SW 1271 (cell line): ENCODE results near the gene DTX3.
"Not testable (repeated sequence)": the region's sequence is repeated elsewhere in the genome, so short reads cannot be mapped to it uniquely, and the experiment has no call there.

ENCODE experiments used
- DNase-seq, 2 experiments: peaks; one replicate each; lab custom pipeline; 2025; lab: John Stamatoyannopoulos, UW

Gene DTX3

GRCh38 chr12:57632073-57632957 is 27.7 kb downstream of the DTX3 start:
- no peak for DNase-seq

DNA sequence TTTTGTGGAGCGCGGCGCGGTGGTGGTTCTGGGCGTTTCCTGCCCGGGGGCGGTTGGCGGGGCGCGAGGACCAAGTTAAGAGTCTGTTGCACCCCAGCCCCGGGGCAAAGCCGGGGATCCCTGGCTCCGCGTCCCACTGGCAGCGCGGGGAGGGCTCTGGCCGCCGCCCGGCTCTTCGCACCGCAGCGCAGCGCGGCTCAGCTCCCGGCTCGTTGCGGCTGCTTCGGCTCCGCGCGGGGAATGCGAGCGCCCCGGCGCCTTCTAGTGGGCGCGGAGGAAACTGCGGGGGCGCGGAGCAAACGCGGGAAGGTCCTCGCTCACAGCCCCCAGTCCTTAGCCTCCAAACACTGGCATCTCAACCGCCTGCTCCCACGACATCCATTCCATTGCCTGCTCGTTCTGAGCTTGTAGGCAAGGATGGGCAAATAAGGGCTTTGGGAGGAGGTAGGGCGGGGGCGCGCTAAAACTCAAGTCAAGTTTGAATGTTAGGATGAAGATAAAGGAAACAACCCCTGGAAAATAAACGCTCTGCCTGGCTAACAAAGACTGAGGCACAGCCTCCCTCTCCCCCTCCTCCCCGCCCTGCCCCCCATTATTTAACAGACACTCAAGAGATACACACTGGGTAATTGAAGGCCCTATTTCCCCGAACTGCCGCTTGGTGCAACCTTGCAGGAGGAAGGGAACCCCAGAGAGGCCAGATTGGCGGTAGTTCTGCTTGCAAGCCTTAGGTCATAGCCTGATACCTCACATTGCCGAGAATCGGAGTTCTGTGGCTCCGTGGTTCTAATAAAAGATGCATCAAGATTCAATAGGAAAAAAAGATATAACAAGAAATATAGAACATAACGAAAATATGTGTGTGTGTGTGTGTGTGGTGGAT is 28.6 kb downstream of the DTX3 start, which contains the start of gene B4GALNT1:
B4GALNT1 (minus strand) TSS at position 244 of the 883 bp plus-strand sequence. CDS start 1,069 bp downstream, outside the sequence.
- DNase-seq, result peak in 1 of 2 experiments; percentile 63

GRCh38 chr12:57636731-57637130 is 32.1 kb downstream of the DTX3 start:
- not testable (repeated sequence) for DNase-seq

DNA sequence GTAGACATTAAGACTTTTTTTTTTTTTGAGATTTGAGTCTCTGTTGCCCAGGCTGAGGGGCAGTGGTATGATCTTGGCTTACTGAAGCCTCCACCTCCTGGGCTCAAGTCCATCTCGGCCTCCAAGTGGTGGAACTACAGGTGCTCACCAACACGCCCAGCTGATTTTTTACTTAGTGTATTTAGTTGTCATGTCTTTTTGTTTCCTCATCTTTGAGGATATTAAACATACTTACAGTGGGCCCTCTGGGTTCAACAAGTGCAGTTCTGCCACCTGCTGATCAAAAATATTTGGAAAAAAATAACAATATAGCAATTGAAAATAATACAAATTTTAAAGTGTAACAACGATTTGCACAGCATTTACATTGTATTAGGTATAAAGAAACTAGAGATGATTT is 32.7 kb downstream of the DTX3 start:
- DNase-seq, result no peak

GRCh38 chr12:57638096-57638495 is 33.5 kb downstream of the DTX3 start:
- DNase-seq, result no peak

DNA sequence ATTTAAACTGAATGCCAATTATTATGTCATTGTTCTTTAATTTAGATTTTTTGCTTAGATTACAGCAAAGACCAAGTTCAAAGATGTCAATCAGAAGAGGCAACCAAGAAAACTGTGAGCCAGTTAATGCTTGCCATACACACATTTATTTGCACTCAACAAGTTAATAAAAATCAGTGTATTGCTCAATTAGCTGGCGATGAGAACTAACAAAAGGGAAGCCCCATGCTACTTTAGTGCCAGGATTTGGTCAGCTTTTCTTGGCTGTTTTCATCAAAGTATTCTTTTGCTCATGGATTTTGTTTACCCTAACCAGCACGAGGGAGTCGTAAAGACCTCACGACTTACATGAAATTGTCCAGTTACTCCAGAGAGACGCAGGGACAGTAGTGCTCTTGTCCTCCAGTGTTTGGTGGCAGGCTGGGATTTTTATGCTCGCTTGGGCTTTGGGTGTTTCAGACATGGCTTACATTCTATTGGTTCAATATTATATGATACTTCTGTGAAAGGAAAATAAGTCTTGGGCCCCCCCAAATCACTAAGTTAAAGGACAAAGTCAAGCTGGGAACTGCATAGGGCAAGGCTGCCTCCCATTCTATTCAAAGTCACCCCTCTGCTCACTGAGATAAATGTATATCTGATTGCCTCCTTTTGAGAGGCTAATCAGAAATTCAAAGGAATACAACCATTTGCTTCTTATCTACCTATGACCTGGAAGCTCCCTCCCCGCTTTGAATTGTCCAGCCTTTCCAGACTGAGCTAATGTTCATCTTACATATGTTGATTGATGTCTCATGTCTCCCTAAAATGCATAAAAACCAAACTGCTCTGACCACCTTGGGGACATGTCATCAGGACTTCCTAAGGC is 35.8 kb downstream of the DTX3 start:
- DNase-seq, result no peak

GRCh38 chr12:57641699-57642442 is 37.2 kb downstream of the DTX3 start:
- no peak for DNase-seq

DNA sequence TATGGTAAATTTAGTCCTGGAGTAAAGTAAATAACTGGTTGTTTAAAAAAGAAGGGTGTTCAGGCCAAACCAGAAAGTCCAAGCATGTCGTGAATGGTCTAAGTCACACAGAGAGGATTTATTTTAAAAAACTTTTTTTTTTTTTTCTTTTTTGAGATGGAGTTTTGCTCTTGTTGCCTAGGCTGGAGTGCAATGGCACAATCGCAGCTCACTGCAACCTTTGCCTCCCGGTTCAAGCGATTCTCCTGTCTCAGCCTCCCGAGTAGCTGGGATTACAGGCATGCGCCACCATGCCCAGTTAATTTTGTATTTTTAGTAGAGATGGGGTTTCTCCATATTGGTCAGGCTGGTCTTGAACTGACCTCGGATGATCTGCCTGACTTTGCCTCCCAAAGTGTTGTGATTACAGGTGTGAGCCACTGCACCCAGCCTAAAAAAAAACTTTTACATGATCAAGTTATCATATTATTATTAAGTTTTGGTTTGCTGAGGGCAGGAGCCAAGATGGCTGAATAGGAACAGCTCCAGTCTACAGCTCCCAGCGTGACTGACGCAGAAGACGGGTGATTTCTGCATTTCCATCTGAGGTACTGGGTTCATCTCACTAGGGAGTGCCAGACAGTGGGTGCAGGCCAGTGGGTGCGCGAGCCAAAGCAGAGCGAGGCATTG is 41.5 kb downstream of the DTX3 start:
- DNase-seq, result peak in 1 of 2 experiments; percentile 44

- not testable (repeated sequence) for DNase-seq
Measured at GRCh38 chr12:57646659-57647049, 42.0 kb downstream of the DTX3 start.

- DNase-seq, result no peak
Measured at GRCh38 chr12:57654042-57654441, 49.4 kb downstream of the DTX3 start.

- DNase-seq, result no peak
Measured at GRCh38 chr12:57655541-57656240, 51.1 kb downstream of the DTX3 start.

DNA sequence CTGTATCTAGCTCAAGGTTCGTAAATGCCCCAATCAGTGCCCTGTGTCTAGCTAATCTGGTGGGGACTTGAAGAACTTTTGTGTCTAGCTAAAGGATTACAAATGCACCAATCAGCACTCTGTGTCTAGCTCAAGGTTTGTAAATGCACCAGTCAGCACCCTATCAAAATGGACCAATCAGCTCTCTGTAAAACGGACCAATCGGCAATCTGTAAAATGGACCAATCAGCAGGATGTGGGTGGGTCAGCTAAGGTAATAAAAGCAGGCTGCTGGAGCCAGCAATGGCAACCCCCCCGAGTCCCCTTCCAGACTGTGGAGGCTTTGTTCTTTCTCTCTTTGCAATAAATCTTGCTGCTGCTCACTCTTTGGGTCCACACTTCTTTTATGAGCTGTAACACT is 51.8 kb downstream of the DTX3 start:
- DNase-seq, result not testable (repeated sequence)

GRCh38 chr12:57657744-57658143 is 53.1 kb downstream of the DTX3 start:
- DNase-seq, result no peak

DNA sequence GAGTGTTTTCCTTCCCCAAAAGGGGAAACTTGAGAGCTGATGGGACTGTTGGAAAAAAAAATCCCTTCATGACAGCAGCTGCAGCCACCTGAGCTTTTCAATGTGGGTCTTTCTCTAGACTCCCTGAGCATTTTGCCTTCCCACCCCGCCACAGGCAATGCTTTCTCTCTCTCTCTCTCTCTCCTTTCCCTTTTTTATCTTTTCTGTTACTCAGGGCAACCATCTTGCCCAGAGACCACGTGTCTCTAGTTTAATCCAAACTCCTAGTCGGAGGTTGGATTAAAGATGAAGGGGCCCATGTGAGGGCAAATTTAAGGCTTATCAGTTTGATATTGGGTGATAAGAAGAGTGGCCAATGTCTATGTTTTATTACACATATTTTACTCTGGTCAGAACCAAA is 54.3 kb downstream of the DTX3 start:
- DNase-seq, result no peak
